GM13976 (cell line): Measurements from ENCODE around the gene AUTS2.
A peak's percentile ranks its signal among the peaks of the same experiment; 100 is the strongest.

Experiments
- DNase-seq: peaks from one replicate; pipeline ENCODE4 v3.0.0; 2012; ENCODE audit warnings: low spot score
- in situ Hi-C: fragments of 300-500 bp; cut with MboI; formaldehyde crosslinking; loops from one replicate; pipeline ENCODE4 v1.12.0; 2022; ENCODE audit warnings: low sequenced_read_pairs, mixed read lengths, inconsistent platforms; ENCODE audit not compliant: unreplicated experiment
- TF ChIP-seq, protein P1 (sequence below): IDR thresholded peaks from 2 replicates; pipeline ENCODE4 v1.5.1; 2012; ENCODE audit warnings: borderline replicate concordance, mild to moderate bottlenecking; ENCODE audit not compliant: insufficient read depth; ENCODE audit errors: extremely low read depth, missing control alignments, control extremely low read depth

AUTS2 gene

DNA sequence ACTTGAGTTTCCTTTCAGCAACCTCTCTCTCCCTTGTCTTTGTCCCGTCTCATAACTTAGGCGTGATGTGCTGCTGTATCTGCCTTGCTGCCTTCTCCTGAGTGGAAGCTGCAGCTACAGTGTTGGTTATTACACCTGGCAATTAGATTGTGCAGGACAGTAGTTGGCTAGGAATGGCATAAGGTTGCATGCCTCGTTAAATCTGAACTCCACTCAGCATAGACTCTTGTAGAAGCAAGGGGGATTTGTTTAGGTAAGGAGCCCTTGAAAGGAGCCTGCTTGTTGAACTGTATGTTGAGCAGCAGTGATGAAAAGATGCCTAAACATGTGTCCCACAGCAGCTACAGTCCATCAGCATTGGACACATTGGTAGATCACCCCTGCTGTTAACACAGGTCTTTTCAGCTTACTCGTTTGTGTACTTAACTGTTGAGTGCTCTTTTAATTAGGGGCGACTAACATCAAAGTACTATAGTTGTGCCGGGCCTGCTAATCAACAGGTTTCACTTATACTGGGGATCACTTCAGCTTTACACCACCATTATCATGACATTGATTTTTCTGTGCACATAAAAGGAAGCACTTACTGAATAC lies 225.0 kb downstream of the AUTS2 start:
- in situ Hi-C loops: no loop called here
- TF ChIP-seq, protein P1, sequence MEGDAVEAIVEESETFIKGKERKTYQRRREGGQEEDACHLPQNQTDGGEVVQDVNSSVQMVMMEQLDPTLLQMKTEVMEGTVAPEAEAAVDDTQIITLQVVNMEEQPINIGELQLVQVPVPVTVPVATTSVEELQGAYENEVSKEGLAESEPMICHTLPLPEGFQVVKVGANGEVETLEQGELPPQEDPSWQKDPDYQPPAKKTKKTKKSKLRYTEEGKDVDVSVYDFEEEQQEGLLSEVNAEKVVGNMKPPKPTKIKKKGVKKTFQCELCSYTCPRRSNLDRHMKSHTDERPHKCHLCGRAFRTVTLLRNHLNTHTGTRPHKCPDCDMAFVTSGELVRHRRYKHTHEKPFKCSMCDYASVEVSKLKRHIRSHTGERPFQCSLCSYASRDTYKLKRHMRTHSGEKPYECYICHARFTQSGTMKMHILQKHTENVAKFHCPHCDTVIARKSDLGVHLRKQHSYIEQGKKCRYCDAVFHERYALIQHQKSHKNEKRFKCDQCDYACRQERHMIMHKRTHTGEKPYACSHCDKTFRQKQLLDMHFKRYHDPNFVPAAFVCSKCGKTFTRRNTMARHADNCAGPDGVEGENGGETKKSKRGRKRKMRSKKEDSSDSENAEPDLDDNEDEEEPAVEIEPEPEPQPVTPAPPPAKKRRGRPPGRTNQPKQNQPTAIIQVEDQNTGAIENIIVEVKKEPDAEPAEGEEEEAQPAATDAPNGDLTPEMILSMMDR: no peak
- DNase-seq: no peak

DNA sequence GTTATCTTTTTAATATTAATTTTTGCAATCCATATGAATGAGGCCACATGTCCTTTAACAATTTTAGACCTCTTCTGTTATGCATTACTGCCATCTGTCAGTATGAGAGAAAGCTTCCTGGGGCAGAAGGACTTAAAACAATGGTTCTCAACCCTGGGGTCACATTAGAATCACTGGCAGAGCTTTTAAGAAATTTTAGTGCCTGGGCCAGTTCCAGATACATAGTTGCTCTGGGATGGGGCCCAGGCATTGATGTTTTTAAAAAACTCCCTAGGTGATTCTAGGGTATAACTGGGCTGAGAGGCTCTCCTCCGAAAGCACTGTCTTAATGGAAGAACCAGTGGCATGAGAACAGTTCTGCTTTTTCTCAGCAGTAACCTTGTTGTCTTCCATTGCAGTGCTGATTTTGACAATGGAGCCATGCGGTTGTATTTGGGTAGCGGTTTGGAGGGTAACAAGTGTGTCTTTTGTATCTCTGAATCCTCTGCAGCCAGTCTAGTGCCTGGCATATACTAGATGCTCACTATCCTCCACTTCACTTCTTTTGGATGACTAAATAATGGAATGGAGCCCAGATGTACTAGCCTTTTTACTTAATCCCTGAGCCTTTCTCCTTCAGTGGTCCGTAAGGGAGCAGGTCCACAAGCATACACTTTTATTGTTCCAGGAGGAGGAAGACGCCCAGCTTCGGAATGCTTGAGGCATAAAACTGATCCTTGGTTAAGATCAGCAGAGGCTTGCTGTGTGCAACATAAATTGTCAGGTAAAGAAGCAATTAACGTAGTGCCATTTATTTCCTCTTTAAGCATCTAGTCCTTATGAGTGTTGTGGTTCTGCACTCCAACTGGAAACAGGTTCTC lies 227.1 kb downstream of the AUTS2 start:
- DNase-seq: no peak
- in situ Hi-C loops: no loop called here
- TF ChIP-seq, protein P1: peak; percentile 12

DNA sequence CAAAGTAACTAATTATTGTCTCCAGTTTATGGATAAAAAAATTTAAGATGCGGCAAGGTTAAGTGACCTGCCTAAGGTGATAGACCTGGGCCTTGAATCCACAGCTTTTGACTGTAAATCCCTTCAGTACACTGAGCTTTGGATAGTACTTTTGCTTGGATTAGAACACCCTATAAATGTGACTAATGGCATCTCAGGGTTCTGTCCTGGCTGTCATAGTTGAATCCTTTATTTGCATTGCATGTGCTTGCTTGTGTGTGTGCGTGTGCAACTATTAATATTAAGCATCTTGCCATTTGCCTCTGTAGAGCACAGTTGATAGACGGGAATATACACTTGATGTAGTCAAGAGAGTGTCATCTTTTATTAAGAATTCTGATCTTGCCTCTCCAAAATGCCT lies 228.0 kb downstream of the AUTS2 start:
- in situ Hi-C loops: no loop called here
- no peak for DNase-seq
- TF ChIP-seq, protein P1: no peak

DNA sequence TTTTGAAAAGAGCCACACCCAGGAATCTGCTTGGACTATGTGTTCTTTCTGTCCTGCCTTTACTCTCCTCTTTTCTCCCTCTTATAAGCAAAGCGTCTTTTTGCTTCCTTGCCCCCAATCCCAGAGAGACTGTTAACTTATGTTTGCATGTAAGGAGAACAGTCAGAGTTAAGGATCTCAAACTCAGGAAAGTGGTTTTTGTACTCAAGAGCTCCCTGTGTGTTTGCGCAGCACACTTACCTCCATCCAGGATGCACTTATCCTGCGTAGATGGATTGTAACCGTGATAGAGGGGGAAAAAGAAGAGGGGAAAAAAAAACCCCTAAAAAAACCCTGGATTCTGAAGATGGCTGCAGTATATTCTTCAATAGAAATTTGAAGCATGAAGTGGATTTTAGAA lies 228.9 kb downstream of the AUTS2 start:
- TF ChIP-seq, protein P1: no peak
- in situ Hi-C loops: no loop called here
- DNase-seq: no peak

DNA sequence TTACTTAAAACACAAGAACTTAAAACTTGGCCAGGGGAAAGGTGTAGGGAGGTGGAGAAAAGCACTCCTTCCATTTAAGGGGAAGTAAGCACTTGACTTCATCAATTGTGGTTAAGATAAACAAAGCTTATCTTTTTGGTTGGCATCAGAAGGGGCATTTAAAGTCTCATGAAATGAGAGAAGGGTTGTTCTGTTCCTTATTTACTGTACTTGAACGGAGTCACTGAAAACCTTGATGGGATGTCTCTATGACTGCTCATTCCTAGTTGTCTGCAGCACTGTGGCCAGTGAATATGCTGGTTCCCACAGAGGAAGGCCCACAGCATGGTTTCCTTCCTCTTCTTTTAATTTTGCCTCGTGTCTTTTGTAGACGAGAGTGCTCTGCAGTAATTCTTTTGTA lies 229.3 kb downstream of the AUTS2 start:
- in situ Hi-C loops: no loop called here
- TF ChIP-seq, protein P1: no peak

DNA sequence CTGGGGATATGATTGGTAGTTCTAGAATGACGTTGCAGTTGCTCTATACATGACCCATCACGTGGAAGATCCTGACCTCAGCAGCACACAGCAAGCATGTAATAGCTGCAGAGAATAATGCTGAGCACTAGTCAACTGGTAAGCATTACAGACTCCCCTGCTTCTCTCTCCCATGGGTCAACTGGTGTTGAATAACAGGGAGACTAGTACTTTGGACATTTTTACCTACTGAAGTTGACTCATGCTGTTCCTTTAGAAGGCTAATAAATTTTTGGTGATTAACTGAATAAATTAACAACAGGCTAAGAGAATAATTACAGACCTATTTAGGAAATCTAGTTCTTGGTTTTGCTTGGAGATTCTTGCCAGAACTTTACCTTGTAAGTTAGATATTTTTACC lies 234.1 kb downstream of the AUTS2 start:
- in situ Hi-C loops: no loop called here
- TF ChIP-seq, protein P1: no peak
- no peak for DNase-seq

More for the DNA sequence above, 229.3 kb downstream of the AUTS2 start:
- no peak for DNase-seq
